Esophagus muscularis mucosa (tissue), 2 donors: ENCODE measurements around the gene CRYGC.

Source experiments
- POLR2A ChIP-seq: fragments of 450-650 bp; IDR thresholded peaks from one replicate; pipeline ENCODE4 v1.6.1; 2017; ENCODE audit warnings: antibody characterized with exemption, moderate library complexity, mild to moderate bottlenecking, low read depth
- POLR2AphosphoS5 ChIP-seq, 2 donors: sonication (generic); formaldehyde crosslinking; IDR thresholded peaks; one replicate each; pipeline ENCODE4 v1.6.1; 2017; ENCODE audit warnings: antibody characterized with exemption in 2 of 2

DNA sequence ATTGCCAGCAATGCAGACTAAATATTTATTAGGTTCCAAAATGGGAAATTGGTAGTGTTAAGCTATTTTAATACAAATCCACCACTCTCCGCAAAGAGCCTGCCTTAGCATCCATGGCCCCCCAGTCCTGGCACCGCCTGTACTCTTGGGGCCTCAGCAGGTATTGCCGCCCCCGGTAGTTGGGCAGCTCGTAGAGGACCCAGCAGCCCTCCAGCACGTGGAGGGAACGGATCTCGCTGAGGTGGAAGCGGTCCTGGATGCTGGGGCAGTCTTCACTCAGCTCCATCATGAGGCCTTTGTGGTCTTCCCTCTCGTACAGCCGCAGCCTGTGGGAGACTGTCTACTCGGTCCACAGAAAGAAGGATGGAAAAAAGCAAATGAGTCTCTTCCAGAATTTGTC is 1.5 kb downstream of the CRYGC start:
- TF ChIP-seq POLR2AphosphoS5 (IDR thresholded peaks at IDR 0.05) (no peak), POLR2A (no peak)
